Measurements from ENCODE around the gene PALD1.

The PALD1 gene

DNA sequence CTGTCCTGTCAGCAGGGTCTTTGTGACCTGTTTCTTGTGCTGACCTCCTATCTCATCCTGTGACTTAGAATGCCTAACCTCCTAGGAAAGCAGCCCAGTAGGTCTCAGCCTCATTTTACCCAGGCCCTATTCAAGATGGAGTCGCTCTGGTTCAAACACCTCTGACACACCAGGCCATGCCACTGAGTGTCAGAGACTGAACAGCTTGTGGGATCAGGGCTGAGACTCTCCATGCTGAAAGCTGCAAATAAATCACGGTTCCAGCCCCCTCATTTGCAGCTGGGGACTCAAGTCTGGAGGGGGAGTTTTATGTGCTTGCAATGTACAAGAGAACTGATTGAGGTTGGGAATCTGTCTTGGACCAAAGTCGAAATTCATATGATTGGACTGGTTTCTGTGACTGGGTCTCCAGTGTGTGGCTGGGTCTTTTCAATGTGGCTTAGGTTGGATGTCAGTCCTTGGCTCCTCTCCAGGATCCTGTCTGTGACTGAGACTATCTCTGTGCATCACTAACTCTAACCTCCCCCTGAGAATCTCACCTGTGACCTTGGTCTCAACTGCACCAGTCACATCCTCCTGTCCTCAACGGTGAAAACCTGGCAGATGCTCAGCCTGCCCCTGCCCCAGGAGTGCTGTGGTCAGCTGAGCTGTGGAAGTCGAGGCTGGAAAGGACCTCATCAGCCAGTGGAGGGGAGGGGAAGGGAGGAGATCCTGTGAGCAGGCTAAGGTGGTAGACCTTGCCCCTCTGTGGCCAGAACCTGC lies 112.3 kb downstream of the PALD1 start:
- TF ChIP-seq CTCF (IDR thresholded peaks at IDR 0.05; ENCODE audit: insufficient read depth, low read length, poor library complexity, severe bottlenecking) (no peak), EZH2phosphoT487 (conservative IDR thresholded peaks at IDR 0.05; ENCODE audit: low read length) (no peak)
- Histone ChIP-seq H3K36me3 (ENCODE audit: low read length) (no peaks in the 10 kb centered on the region), H3F3A (ENCODE audit: insufficient read depth) (no peaks in the 10 kb centered on the region), H3K9me2 (replicated peaks; ENCODE audit: insufficient read depth, low read length) (no peaks in the 10 kb centered on the region), H4K20me1 (ENCODE audit: low read depth, low read length) (no peaks in the 10 kb centered on the region), H3K79me2 (ENCODE audit: insufficient read depth, low read length) (no peaks in the 10 kb centered on the region), H3K27me3 (ENCODE audit: low read length) (no peaks in the 10 kb centered on the region), H3K9ac (ENCODE audit: low read length) (no peak overlapping the region), H3K9me3 (ENCODE audit: insufficient read depth, low read length) (no peaks in the 10 kb centered on the region), H3K4me2 (ENCODE audit: low read depth, low read length, poor library complexity, severe bottlenecking) (no peak overlapping the region), H2AFZ (ENCODE audit: low read depth, low read length, severe bottlenecking) (no peak overlapping the region), H3K4me3 (ENCODE audit: insufficient read depth, low read length, poor library complexity, severe bottlenecking) (no peak overlapping the region), H3K27ac (ENCODE audit: low read depth, low read length) (no peak overlapping the region)

DNA sequence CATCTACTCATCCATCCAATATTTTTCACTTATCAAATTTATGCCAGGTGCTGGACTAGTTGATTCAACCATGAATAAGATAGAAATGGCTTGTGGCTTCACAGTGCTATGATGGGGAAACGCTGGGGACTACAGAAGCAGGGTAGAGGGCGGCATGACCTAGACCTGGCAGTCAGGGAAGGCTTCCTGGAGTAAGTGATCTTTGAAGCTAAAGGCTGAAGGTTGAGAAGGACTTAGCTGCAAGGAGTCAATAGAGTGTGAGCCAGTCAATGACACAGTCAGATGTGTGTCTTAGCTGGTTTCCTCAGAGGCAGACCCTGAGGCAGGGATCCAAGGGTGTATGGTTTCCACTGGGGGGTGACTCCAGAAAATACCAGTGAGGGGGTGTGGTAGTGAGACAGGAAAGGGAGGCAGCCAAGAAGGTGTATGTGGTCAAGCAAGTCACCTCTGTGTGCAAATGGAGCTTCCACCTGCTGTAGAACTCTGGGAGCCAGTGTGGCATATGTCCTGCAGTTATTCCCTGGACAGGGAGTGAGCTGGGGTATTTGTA lies 113.7 kb downstream of the PALD1 start:
- Histone ChIP-seq H3K4me3 (ENCODE audit: insufficient read depth, low read length, poor library complexity, severe bottlenecking) (no peak overlapping the region), H3K27ac (ENCODE audit: low read depth, low read length) (no peak overlapping the region), H3K9me3 (ENCODE audit: insufficient read depth, low read length) (no peaks in the 10 kb centered on the region), H3F3A (ENCODE audit: insufficient read depth) (no peaks in the 10 kb centered on the region), H3K27me3 (ENCODE audit: low read length) (no peaks in the 10 kb centered on the region), H4K20me1 (ENCODE audit: low read depth, low read length) (no peaks in the 10 kb centered on the region), H3K9ac (ENCODE audit: low read length) (no peak overlapping the region), H3K79me2 (ENCODE audit: insufficient read depth, low read length) (no peaks in the 10 kb centered on the region), H3K36me3 (ENCODE audit: low read length) (no peaks in the 10 kb centered on the region), H3K9me2 (replicated peaks; ENCODE audit: insufficient read depth, low read length) (no peaks in the 10 kb centered on the region), H2AFZ (ENCODE audit: low read depth, low read length, severe bottlenecking) (no peak overlapping the region), H3K4me2 (ENCODE audit: low read depth, low read length, poor library complexity, severe bottlenecking) (no peak overlapping the region)
- TF ChIP-seq CTCF (IDR thresholded peaks at IDR 0.05; ENCODE audit: insufficient read depth, low read length, poor library complexity, severe bottlenecking), result no peak
- no peak for TF ChIP-seq EZH2phosphoT487 (conservative IDR thresholded peaks at IDR 0.05; ENCODE audit: low read length)

GRCh38 chr10:70592746-70593512 lies 114.4 kb downstream of the PALD1 start:
- no peaks in the 10 kb centered on the region for H3K9me2 ChIP-seq (replicated peaks; ENCODE audit: insufficient read depth, low read length)
- no peaks in the 10 kb centered on the region for H3F3A ChIP-seq (ENCODE audit: insufficient read depth)
- H3K79me2 ChIP-seq (ENCODE audit: insufficient read depth, low read length), result no peaks in the 10 kb centered on the region
- H3K9ac ChIP-seq (ENCODE audit: low read length), result no peak overlapping the region
- H3K36me3 ChIP-seq (ENCODE audit: low read length), result no peaks in the 10 kb centered on the region
- H2AFZ ChIP-seq (ENCODE audit: low read depth, low read length, severe bottlenecking), result no peak overlapping the region
- H3K27me3 ChIP-seq (ENCODE audit: low read length), result no peaks in the 10 kb centered on the region
- H3K4me2 ChIP-seq (ENCODE audit: low read depth, low read length, poor library complexity, severe bottlenecking), result no peak overlapping the region
- H3K9me3 ChIP-seq (ENCODE audit: insufficient read depth, low read length), result no peaks in the 10 kb centered on the region
- no peak overlapping the region for H3K4me3 ChIP-seq (ENCODE audit: insufficient read depth, low read length, poor library complexity, severe bottlenecking)
- TF ChIP-seq CTCF (IDR thresholded peaks at IDR 0.05; ENCODE audit: insufficient read depth, low read length, poor library complexity, severe bottlenecking) (no peak), EZH2phosphoT487 (conservative IDR thresholded peaks at IDR 0.05; ENCODE audit: low read length) (no peak)
- no peaks in the 10 kb centered on the region for H4K20me1 ChIP-seq (ENCODE audit: low read depth, low read length)
- no peak overlapping the region for H3K27ac ChIP-seq (ENCODE audit: low read depth, low read length)

Data from SU-DHL-6 (cell line).